Measurements from ENCODE around the gene THBS2. TPM values are rescaled to one million over a fixed set of nuclear protein-coding genes. Genes with fewer than 3 reads are reported as not detected.

THBS2 gene
- total RNA-seq, result 0.26 and 2.3 TPM in 2 replicates

GRCh38 chr6:169253337-169254238 lies at the start of gene THBS2:
Gene THBS2, minus strand, starts transcription at chr6:169253846. Its CDS starts 3,062 bp downstream, at chr6:169250784.

Measured in dermis lymphatic vessel endothelial cell (primary cell).